DOHH2 (cell line): ENCODE results near the gene IGF2BP2.

Experiments
- H3F3A ChIP-seq: fragments of 200-600 bp; sonication (generic), shearing (Covaris generic); 2 replicates; pipeline ENCODE4 v1.6.0; 2016; ENCODE audit warnings: antibody characterized with exemption, mild to moderate bottlenecking; ENCODE audit not compliant: control insufficient read depth, insufficient read depth
- H3K27ac ChIP-seq: fragments of 200-600 bp; sonication (generic); 2 replicates; pipeline ENCODE4 v1.5.1; 2014; ENCODE audit warnings: low read depth, mild to moderate bottlenecking, low read length, moderate library complexity
- H3K27me3 ChIP-seq: fragments of 200-600 bp; sonication (generic); 2 replicates; pipeline ENCODE4 v1.6.1; 2014; ENCODE audit warnings: mild to moderate bottlenecking, low read length, mixed read lengths; ENCODE audit not compliant: control insufficient read depth
- H3K36me3 ChIP-seq: fragments of 200-600 bp; sonication (generic); 2 replicates; pipeline ENCODE4 v1.6.1; 2014; ENCODE audit warnings: mild to moderate bottlenecking, low read length, moderate library complexity, mixed read lengths; ENCODE audit not compliant: control insufficient read depth
- H3K4me1 ChIP-seq: fragments of 200-600 bp; sonication (generic); 2 replicates; pipeline ENCODE4 v1.6.1; 2014; ENCODE audit warnings: mild to moderate bottlenecking, low read length, mixed read lengths; ENCODE audit not compliant: control insufficient read depth
- H3K4me2 ChIP-seq: fragments of 200-600 bp; sonication (generic); 2 replicates; pipeline ENCODE4 v1.6.0; 2014; ENCODE audit warnings: mild to moderate bottlenecking, low read length, moderate library complexity
- H3K4me3 ChIP-seq: fragments of 200-600 bp; sonication (generic); 2 replicates; pipeline ENCODE4 v1.5.1; 2014; ENCODE audit warnings: mild to moderate bottlenecking, low read length, mixed read lengths
- H3K79me2 ChIP-seq: fragments of 200-600 bp; sonication (generic); 2 replicates; pipeline ENCODE4 v1.6.1; 2014; ENCODE audit warnings: mild to moderate bottlenecking, low read length, mixed read lengths; ENCODE audit not compliant: control insufficient read depth
- H3K9me2 ChIP-seq: fragments of 200-600 bp; sonication (generic); replicated peaks from 2 replicates; pipeline ENCODE4 v1.6.1; 2014; ENCODE audit warnings: mild to moderate bottlenecking, low read length, mixed read lengths; ENCODE audit not compliant: control insufficient read depth
- H3K9me3 ChIP-seq: fragments of 200-600 bp; sonication (generic); 2 replicates; pipeline ENCODE4 v1.6.1; 2014; ENCODE audit warnings: antibody characterized with exemption, low read length, mixed read lengths; ENCODE audit not compliant: control insufficient read depth, insufficient read depth
- H4K20me1 ChIP-seq: fragments of 200-600 bp; sonication (generic); 2 replicates; pipeline ENCODE4 v1.6.0; 2014; ENCODE audit warnings: low read depth, mild to moderate bottlenecking, antibody characterized with exemption, low read length, moderate library complexity; ENCODE audit not compliant: control insufficient read depth, insufficient read depth
- CTCF ChIP-seq: fragments of 200-600 bp; sonication (generic); IDR thresholded peaks from one replicate; pipeline ENCODE4 v1.5.1; 2014; ENCODE audit warnings: antibody characterized with exemption, mild to moderate bottlenecking, low read depth, low read length; ENCODE audit not compliant: poor library complexity, severe bottlenecking
- EZH2phosphoT487 ChIP-seq: fragments of 200-600 bp; sonication (generic); IDR thresholded peaks from 2 replicates; pipeline ENCODE4 v1.6.1; 2017; ENCODE audit warnings: borderline replicate concordance, mild to moderate bottlenecking, antibody characterized with exemption, low read length, moderate library complexity, mixed read lengths

The IGF2BP2 gene

GRCh38 chr3:185716436-185717108 is 108.3 kb downstream of the IGF2BP2 start:
- no peaks in the 10 kb centered on the region for H4K20me1 ChIP-seq
- no peaks in the 10 kb centered on the region for H3K9me3 ChIP-seq
- no peak overlapping the region for H3K4me2 ChIP-seq
- H3K36me3 ChIP-seq = no peaks in the 10 kb centered on the region
- H3K4me3 ChIP-seq = no peak overlapping the region
- H3K79me2 ChIP-seq = no peaks in the 10 kb centered on the region
- no peaks in the 10 kb centered on the region for H3F3A ChIP-seq
- H3K4me1 ChIP-seq = no peaks in the 10 kb centered on the region
- no peak for TF ChIP-seq CTCF
- TF ChIP-seq EZH2phosphoT487 = no peak
- H3K9me2 ChIP-seq = no peaks in the 10 kb centered on the region
- H3K27ac ChIP-seq = no peak overlapping the region
- peaks cover 30% of the 10 kb centered on the region for H3K27me3 ChIP-seq

GRCh38 chr3:185715091-185715490 is 109.8 kb downstream of the IGF2BP2 start:
- Histone ChIP-seq H3K79me2 (no peaks in the 10 kb centered on the region), H3F3A (no peaks in the 10 kb centered on the region), H3K27me3 (peaks cover 33% of the 10 kb centered on the region), H3K4me1 (no peaks in the 10 kb centered on the region), H3K9me2 (no peaks in the 10 kb centered on the region), H3K9me3 (no peaks in the 10 kb centered on the region), H3K27ac (no peak overlapping the region), H4K20me1 (no peaks in the 10 kb centered on the region), H3K4me3 (no peak overlapping the region), H3K4me2 (no peak overlapping the region), H3K36me3 (no peaks in the 10 kb centered on the region)
- TF ChIP-seq EZH2phosphoT487 (no peak), CTCF (no peak)

GRCh38 chr3:185714085-185714484 is 110.8 kb downstream of the IGF2BP2 start:
- no peak overlapping the region for H3K27ac ChIP-seq
- H3K36me3 ChIP-seq = no peaks in the 10 kb centered on the region
- H3F3A ChIP-seq = no peaks in the 10 kb centered on the region
- H3K4me2 ChIP-seq = no peak overlapping the region
- TF ChIP-seq EZH2phosphoT487 (no peak), CTCF (no peak)
- H3K4me3 ChIP-seq = no peak overlapping the region
- no peaks in the 10 kb centered on the region for H3K4me1 ChIP-seq
- H3K9me3 ChIP-seq = no peaks in the 10 kb centered on the region
- H3K27me3 ChIP-seq = peaks cover 37% of the 10 kb centered on the region
- H3K9me2 ChIP-seq = no peaks in the 10 kb centered on the region
- H4K20me1 ChIP-seq = no peaks in the 10 kb centered on the region
- no peaks in the 10 kb centered on the region for H3K79me2 ChIP-seq
